Neural crest cell (in vitro differentiated cells): ENCODE measurements around the gene RASA3. TPM values are rescaled to one million over a fixed set of nuclear protein-coding genes. Genes with fewer than 3 reads are reported as not detected.
"Not testable (repeated sequence)": the region's sequence is repeated elsewhere in the genome, so short reads cannot be mapped to it uniquely, and the experiment has no call there.

Source experiments
- DNase-seq: peaks from one replicate; pipeline ENCODE4 v3.0.0; 2021; ENCODE audit warnings: low read depth, mixed read lengths, low spot score
- H3K27ac Mint-ChIP-seq: one replicate; pipeline ENCODE4 v1.8.0; 2021; ENCODE audit warnings: mild to moderate bottlenecking, mixed read lengths; ENCODE audit not compliant: unreplicated experiment
- H3K27me3 Mint-ChIP-seq: 2 replicates; pipeline ENCODE4 v1.8.0; 2021; ENCODE audit warnings: low read depth, mild to moderate bottlenecking, mixed read lengths
- H3K36me3 Mint-ChIP-seq: 2 replicates; pipeline ENCODE4 v1.8.0; 2021; ENCODE audit warnings: low read depth, mild to moderate bottlenecking, mixed read lengths
- H3K4me1 Mint-ChIP-seq: 2 replicates; pipeline ENCODE4 v1.8.0; 2021; ENCODE audit warnings: mixed read lengths
- H3K4me3 Mint-ChIP-seq: one replicate; pipeline ENCODE4 v1.8.0; 2021; ENCODE audit warnings: mild to moderate bottlenecking, mixed read lengths
- H3K9me3 Mint-ChIP-seq: 2 replicates; pipeline ENCODE4 v1.8.0; 2021; ENCODE audit warnings: mixed read lengths
- total RNA-seq: library from RNA; stranded (reverse); gene quantifications from 2 replicates; pipeline ENCODE4 v1.2.1, GENCODE V29; 2021
- TF ChIP-seq, protein P1 (sequence below): fragments of 200-600 bp; sonication (generic); conservative IDR thresholded peaks from 2 replicates; pipeline ENCODE4 v1.5.0; 2021; ENCODE audit warnings: antibody characterized with exemption, mild to moderate bottlenecking

Gene RASA3
- total RNA-seq, 1 donor from 2014 or later: 29.5 TPM

DNA sequence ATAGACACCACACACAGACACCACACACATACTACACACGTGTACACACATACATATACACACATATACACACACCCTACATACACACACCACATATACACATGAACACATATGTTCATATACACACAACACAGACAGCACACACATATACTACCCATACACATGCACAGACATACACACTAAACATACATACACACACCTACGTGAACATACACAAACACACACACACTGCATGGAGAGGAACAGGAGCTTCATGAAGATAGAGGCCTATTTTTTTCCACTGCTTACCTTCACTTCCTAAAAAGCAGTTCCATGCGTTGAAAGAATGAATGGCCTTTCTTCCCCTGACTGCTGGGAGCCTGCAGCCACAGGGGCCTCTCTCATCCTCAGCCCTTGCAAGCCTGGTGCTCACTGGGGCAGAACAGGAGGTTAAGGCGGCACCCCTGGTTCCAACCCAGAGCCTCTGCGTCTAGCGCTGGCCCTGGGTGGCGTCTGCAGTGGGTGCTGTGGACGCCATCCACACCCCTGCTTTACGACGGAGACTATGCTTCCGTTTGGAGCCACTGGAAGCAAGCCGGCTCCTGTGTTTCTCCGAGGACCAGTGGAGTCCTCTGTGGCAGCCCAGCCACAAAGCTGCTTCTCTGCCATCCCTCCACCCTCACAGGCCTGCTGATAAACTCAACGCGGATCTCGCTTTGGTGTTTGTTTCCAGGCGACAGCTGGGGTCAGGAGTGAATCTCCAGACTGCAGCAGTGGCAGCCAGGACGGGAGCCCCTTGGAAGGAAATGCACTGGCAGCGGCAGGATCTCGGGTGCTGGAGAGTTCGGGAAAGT lies 1.9 kb upstream of the RASA3 start:
- H3K4me1 Mint-ChIP-seq: peaks cover 41% of the 10 kb centered on the region
- TF ChIP-seq, protein P1, sequence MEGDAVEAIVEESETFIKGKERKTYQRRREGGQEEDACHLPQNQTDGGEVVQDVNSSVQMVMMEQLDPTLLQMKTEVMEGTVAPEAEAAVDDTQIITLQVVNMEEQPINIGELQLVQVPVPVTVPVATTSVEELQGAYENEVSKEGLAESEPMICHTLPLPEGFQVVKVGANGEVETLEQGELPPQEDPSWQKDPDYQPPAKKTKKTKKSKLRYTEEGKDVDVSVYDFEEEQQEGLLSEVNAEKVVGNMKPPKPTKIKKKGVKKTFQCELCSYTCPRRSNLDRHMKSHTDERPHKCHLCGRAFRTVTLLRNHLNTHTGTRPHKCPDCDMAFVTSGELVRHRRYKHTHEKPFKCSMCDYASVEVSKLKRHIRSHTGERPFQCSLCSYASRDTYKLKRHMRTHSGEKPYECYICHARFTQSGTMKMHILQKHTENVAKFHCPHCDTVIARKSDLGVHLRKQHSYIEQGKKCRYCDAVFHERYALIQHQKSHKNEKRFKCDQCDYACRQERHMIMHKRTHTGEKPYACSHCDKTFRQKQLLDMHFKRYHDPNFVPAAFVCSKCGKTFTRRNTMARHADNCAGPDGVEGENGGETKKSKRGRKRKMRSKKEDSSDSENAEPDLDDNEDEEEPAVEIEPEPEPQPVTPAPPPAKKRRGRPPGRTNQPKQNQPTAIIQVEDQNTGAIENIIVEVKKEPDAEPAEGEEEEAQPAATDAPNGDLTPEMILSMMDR: no peak
- H3K9me3 Mint-ChIP-seq: peaks cover 4% of the 10 kb centered on the region
- DNase-seq: no peak
- no peaks in the 10 kb centered on the region for H3K36me3 Mint-ChIP-seq
- peak overlapping the region; percentile 82 for H3K4me3 Mint-ChIP-seq
- H3K27me3 Mint-ChIP-seq: no peaks in the 10 kb centered on the region
- H3K27ac Mint-ChIP-seq: peak overlapping the region; percentile 2

DNA sequence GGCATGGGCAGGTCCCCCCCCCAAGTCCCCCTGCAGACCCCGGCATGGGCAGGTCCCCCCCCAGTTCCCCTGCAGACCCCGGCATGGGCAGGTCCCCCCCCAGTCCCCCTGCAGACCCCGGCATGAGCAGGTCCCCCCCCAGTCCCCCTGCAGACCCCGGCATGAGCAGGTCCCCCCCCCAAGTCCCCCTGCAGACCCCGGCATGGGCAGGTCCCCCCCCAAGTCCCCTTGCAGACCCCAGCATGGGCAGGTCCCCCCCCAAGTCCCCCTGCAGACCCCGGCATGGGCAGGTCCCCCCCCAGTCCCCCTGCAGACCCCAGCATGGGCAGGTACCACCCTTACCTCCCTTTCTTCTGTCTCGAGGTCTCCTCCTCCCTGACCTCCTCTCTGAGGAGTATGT lies 1.1 kb upstream of the RASA3 start:
- H3K27me3 Mint-ChIP-seq, DNase-seq, H3K36me3 Mint-ChIP-seq, H3K9me3 Mint-ChIP-seq: not testable (repeated sequence)
- H3K4me3 Mint-ChIP-seq: peak overlapping the region; percentile 82
- H3K4me1 Mint-ChIP-seq: peaks cover 49% of the 10 kb centered on the region
- H3K27ac Mint-ChIP-seq: peak overlapping the region; percentile 2

DNA sequence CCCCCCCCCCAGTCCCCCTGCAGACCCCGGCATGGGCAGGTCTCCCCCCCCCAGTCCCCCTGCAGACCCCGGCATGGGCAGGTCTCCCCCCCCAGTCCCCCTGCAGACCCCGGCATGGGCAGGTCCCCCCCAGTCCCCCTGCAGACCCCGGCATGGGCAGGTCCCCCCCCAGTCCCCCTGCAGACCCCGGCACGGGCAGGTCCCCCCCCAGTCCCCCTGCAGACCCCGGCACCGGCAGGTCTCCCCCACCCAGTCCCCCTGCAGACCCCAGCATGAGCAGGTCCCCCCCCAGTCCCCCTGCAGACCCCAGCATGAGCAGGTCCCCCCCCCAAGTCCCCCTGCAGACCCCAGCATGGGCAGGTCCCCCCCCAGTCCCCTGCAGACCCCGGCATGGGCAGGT lies 703 bp upstream of the RASA3 start:
- H3K27me3 Mint-ChIP-seq, H3K9me3 Mint-ChIP-seq, H3K36me3 Mint-ChIP-seq, H3K27ac Mint-ChIP-seq, H3K4me3 Mint-ChIP-seq, DNase-seq: not testable (repeated sequence)
- peaks cover 53% of the 10 kb centered on the region for H3K4me1 Mint-ChIP-seq

DNA sequence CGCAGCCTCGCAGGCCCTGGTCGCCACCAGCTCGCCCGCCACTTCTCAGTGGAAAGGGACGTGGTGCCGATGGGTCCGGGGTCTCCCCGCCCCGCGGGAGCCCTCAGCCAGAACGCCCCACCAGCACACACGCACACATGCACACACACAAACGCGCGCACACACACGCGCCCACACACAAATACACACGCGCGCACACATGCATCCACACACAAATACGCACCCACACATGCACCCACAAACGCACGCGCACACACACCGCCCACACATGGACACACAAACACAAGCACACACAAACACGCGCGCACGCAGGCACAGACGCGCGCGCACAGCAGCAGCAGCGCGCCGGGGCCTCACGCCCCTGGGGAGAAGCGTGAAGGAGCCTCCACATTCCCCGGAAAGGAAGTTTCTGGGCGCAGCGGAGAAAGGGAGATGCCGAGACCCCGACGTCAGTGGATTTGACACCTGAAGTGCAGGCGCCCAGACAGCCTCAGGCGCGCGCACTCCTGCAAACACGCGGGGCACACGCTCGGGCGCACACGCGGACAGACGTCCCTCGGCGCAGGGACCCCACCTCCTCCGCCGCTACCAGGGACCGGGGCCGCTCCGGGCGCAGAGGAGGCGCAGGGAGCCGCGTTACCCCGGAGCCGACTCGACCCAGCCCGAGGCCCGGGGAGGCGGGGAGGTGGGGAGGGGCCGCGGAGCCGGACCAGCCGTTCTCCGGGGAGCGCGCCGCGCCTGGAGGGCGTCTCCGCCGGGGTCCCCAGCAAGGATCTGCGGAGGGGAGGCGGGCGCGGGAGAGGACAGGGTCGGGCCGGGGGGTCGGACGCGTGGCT lies 622 bp downstream of the RASA3 start:
- H3K27ac Mint-ChIP-seq: peak overlapping the region; percentile 95
- H3K36me3 Mint-ChIP-seq: no peaks in the 10 kb centered on the region
- peak overlapping the region; percentile 97 for H3K4me3 Mint-ChIP-seq
- TF ChIP-seq, protein P1: no peak
- H3K9me3 Mint-ChIP-seq: no peaks in the 10 kb centered on the region
- no peaks in the 10 kb centered on the region for H3K27me3 Mint-ChIP-seq
- H3K4me1 Mint-ChIP-seq: peaks cover 67% of the 10 kb centered on the region
- no peak for DNase-seq

DNA sequence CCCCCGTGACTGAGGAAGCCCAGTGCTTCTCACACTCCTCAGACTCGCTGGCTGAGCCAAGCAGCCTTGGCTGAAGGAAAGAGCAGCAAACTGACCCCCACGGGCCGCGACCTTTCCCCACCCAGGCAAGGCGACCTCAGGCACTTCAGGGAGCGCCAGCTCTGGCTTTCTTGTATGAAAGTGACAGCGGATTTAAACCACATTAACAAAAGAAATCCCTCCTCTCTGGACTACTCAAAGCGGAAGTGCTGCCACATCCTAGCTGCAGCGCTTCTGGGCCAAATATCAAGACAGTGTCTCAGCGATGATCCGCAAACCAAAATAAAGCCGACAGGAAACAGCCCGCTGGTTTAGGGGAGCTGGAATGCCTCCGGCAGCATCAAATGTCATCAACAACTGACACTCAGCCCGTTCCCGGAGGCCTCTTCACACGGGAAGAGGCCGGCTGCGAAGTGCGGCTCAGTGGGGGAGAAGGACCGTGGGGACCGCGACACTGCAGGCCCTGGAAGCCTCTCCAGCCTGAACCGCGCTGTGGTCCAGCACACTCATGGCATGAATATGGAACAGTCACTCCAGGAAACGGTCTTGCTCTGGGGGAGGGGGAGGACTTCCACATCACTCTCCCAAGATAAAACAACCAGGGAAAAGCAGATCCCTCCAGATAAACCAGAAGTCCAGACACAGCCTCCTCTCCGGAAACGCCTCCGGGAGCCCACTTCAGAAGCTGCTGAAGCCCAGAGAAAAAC lies 1.4 kb downstream of the RASA3 start:
- Mint-ChIP-seq H3K4me3 (peak overlapping the region; percentile 97), H3K27ac (peak overlapping the region; percentile 95), H3K9me3 (no peaks in the 10 kb centered on the region), H3K36me3 (no peaks in the 10 kb centered on the region), H3K4me1 (peaks cover 68% of the 10 kb centered on the region), H3K27me3 (no peaks in the 10 kb centered on the region)
- TF ChIP-seq, protein P1: no peak
- DNase-seq: no peak

DNA sequence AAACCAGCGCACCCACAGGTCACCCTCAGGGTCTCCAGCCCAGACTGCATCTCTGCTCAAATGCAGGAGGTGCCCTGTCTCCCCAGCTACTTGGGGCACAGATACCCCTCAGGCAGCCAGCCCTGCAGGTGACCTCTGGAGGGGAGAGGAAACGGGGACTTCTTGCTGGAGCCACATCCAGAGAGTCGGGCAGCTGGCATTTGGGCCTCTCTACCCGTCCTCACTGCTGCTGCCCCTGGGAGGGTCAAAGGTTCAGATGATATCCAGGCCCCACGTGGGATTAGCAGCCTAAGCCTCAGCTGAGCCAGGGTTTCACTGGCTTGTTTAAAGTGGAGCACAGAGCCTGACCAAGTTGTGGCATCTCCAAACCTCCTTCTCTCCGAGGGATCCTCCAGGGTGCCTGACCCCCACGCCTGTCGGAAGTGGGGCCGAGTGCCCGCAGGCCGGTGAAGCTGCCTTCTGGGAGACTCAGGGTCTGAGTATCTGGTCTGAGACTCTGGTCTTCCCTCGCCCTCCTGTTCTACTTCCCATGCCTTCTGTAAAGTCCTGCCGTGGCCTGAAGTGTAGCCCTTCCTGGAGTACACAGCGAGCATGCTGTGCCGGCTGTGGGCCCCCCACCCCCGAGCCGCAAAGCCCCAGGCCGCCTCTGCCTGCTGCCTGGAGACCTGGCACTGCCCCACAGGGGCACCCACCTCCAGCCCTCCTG lies 2.1 kb downstream of the RASA3 start:
- no peaks in the 10 kb centered on the region for H3K9me3 Mint-ChIP-seq
- DNase-seq: no peak
- peaks cover 68% of the 10 kb centered on the region for H3K4me1 Mint-ChIP-seq
- peak overlapping the region; percentile 97 for H3K4me3 Mint-ChIP-seq
- H3K36me3 Mint-ChIP-seq: no peaks in the 10 kb centered on the region
- no peak overlapping the region for H3K27ac Mint-ChIP-seq
- TF ChIP-seq, protein P1: no peak
- H3K27me3 Mint-ChIP-seq: no peaks in the 10 kb centered on the region
